Right atrium auricular region (tissue), 2 donors: Measurements from ENCODE around the gene OMG. TPM values are rescaled to one million over a fixed set of nuclear protein-coding genes. Genes with fewer than 3 reads are reported as not detected.
A peak's percentile ranks its signal among the peaks of the same experiment; 100 is the strongest.

ENCODE experiments used
- DNase-seq: peaks from one replicate; pipeline ENCODE4 v3.0.0-alpha.2; 2019; ENCODE audit warnings: low spot score
- H3K27ac ChIP-seq, 2 donors: fragments of 200-600 bp; sonication (generic); 1 replicate in 1 of 2; 2 replicates in 1 of 2; pipeline ENCODE4 v1.5.1; 2016 to 2019
- H3K27me3 ChIP-seq, 2 donors: fragments of 200-600 bp; sonication (generic); one replicate each; pipeline versions ENCODE4 v1.5.1 to v1.6.0; 2017 to 2019
- H3K36me3 ChIP-seq: fragments of 200-600 bp; sonication (generic); one replicate; pipeline ENCODE4 v1.5.1; 2016
- H3K4me1 ChIP-seq, 2 donors: fragments of 200-600 bp; sonication (generic); one replicate each; pipeline versions ENCODE4 v1.5.1 to v1.6.0; 2017 to 2019
- H3K4me3 ChIP-seq, 2 donors: fragments of 200-600 bp; sonication (generic); 1 replicate in 1 of 2; 2 replicates in 1 of 2; pipeline ENCODE4 v1.5.1; 2017 to 2019; ENCODE audit warnings: mild to moderate bottlenecking in 1 of 2, moderate library complexity in 1 of 2
- H3K9me3 ChIP-seq, 2 donors: fragments of 200-600 bp; sonication (generic); one replicate each; pipeline ENCODE4 v1.5.1; 2019
- CTCF ChIP-seq, 2 donors: fragments of 200-600 bp; sonication (generic); IDR thresholded peaks; one replicate each; pipeline ENCODE4 v1.5.1; 2019; ENCODE audit warnings: antibody characterized with exemption in 2 of 2
- total RNA-seq, 2 donors: library from RNA; depleted of rRNA; stranded (reverse); fragments of >200 nt; gene quantifications; one replicate each; pipeline ENCODE4 v1.1.0, GENCODE V29; 2016

Gene OMG
- total RNA-seq, 2 donors from 2014 or later = 0.47 to 0.74 TPM

DNA sequence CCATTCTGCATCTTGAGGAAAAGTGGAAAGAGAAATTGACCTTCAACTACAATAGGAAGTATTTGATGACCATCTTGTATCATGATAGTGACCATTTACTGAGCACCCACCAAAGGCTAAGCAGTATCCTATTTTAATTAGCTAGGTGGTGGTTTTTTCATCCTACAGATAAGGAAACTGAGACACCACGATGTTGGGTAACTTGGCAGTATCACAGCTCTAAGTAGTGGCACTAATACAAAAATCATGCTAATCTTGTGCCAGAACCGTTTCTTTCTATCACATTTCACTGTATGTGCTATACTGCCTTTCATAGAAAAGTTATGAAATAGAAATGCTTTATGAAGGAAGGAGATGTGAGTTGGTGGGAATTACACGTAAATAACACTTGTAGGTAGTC, 14.5 kb upstream of the OMG start:
- no peak for TF ChIP-seq CTCF (IDR thresholded peaks at IDR 0.05)
- H3K27ac ChIP-seq = no peak overlapping the region
- H3K27me3 ChIP-seq = no peaks in the 10 kb centered on the region
- no peaks in the 10 kb centered on the region for H3K36me3 ChIP-seq
- H3K4me1 ChIP-seq = no peaks in the 10 kb centered on the region
- no peaks in the 10 kb centered on the region for H3K9me3 ChIP-seq
- no peak overlapping the region for H3K4me3 ChIP-seq
- DNase-seq = no peak

DNA sequence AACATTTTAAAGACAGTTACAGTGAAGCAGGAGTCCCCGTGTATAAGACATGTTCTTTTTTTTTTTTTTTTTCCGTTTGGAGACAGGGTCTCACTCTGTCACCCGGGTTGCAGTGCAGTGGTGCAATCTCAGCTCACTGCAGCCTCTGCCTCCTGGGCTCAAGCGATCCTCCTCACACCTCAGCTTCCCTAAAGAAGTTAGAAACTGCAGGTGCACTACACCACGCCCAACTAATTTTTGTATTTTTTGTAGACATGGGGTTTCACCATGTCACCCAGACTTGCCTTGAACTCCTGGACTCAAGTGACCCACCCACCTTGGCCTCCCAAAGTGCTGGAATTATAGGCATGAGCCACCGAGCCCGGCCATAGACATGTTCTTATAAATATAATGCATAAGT, 13.8 kb upstream of the OMG start:
- DNase-seq = no peak
- H3K4me3 ChIP-seq = no peak overlapping the region
- no peaks in the 10 kb centered on the region for H3K4me1 ChIP-seq
- no peaks in the 10 kb centered on the region for H3K36me3 ChIP-seq
- H3K27me3 ChIP-seq = no peaks in the 10 kb centered on the region
- peak overlapping the region in 1 of 2 donors; percentile 18 for H3K27ac ChIP-seq
- TF ChIP-seq CTCF (IDR thresholded peaks at IDR 0.05) = no peak
- no peaks in the 10 kb centered on the region for H3K9me3 ChIP-seq

- no peaks in the 10 kb centered on the region for H3K27me3 ChIP-seq
- TF ChIP-seq CTCF (IDR thresholded peaks at IDR 0.05) = no peak
- no peak overlapping the region for H3K4me3 ChIP-seq
- H3K36me3 ChIP-seq = no peaks in the 10 kb centered on the region
- H3K4me1 ChIP-seq = no peaks in the 10 kb centered on the region
- H3K27ac ChIP-seq = peak overlapping the region in 1 of 2 donors; percentile 18
- H3K9me3 ChIP-seq = no peaks in the 10 kb centered on the region
- no peak for DNase-seq
Measured at GRCh38 chr17:31310260-31310659, 13.2 kb upstream of the OMG start.

GRCh38 chr17:31309556-31309955, 12.5 kb upstream of the OMG start:
- Histone ChIP-seq H3K4me3 (no peak overlapping the region), H3K27me3 (no peaks in the 10 kb centered on the region), H3K36me3 (no peaks in the 10 kb centered on the region), H3K4me1 (no peaks in the 10 kb centered on the region), H3K9me3 (no peaks in the 10 kb centered on the region), H3K27ac (no peak overlapping the region)
- TF ChIP-seq CTCF (IDR thresholded peaks at IDR 0.05) = no peak
- no peak for DNase-seq

DNA sequence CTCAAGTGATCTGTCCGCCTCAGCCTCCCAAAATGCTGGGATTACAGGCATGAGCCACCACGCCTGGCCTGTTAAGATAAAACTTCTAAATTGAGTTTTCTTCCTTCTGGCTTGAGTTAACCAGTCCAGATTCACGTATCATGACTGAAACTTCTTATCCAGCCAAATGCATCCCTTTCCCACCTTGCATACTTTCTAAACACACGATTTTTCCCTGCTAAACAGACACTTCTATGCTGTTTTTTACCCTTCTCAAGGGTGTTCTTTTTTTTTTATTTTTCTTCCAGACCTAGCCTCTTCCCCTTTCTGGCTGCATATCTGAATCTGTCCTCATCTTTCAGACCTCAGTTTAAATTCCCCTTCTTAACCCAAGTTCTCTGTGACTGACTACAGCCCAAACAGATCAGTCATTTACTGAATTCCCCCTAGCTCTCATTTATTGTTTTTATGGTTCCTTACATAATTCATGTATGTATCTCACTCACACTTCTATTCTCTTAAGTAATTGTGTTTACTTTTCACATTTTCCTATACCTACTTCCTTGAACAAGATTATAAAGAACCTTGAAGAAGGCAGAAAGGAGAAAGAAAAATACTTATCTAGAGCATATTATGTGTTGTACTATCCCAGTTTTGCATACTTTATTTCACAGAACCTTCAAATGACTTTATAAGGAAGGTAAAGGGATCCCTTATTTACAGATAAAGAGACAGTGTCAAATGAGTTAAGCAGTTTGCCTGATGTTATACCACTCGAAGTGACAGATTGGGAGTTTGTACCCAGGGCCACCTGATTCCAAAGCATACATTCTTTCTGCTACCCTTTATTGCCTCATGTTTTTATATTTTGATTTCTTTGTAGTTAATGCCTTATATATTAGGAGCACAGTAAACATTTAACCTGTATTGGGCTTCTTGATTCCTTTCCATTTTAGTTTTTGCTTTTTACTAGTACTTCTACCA, 11.6 kb upstream of the OMG start:
- Histone ChIP-seq H3K9me3 (no peaks in the 10 kb centered on the region), H3K36me3 (no peaks in the 10 kb centered on the region), H3K4me1 (no peaks in the 10 kb centered on the region), H3K27ac (no peak overlapping the region), H3K4me3 (no peak overlapping the region), H3K27me3 (no peaks in the 10 kb centered on the region)
- TF ChIP-seq CTCF (IDR thresholded peaks at IDR 0.05) = no peak
- DNase-seq = no peak
